AG10803 (cell line): ENCODE measurements around the gene NAXD.

Experiments used
- DNase-seq: peaks from one replicate; pipeline ENCODE4 v3.0.0; 2010; ENCODE audit warnings: low read depth
- H3K4me3 ChIP-seq: 2 replicates; pipeline ENCODE4 v1.5.1; 2011; ENCODE audit warnings: mild to moderate bottlenecking, low read length, control low read depth
- TF ChIP-seq, protein P1 (sequence below): conservative IDR thresholded peaks from 2 replicates; pipeline ENCODE4 v1.5.1; 2011; ENCODE audit warnings: mild to moderate bottlenecking, low read length, control low read depth, inconsistent platforms

NAXD gene

DNA sequence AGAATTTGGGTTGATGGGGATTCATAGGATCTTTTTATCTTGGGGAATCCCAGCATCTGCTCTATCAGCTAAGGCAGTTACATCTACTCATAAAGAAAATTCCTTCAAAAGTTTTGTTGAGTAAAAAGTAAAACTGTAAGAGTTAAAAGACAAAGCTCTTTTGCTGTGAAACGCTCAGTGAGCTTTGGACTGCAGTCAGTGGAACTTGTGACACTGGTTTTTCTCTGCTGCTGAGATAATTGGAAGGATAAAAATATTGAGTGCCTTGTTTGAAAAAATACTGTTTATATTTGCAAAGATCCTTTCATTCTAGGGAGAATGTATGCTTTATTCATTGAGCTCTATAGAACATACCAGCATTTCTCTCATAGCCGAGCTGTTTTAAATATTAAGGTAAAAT, 5.3 kb downstream of the NAXD start:
- TF ChIP-seq, protein P1, sequence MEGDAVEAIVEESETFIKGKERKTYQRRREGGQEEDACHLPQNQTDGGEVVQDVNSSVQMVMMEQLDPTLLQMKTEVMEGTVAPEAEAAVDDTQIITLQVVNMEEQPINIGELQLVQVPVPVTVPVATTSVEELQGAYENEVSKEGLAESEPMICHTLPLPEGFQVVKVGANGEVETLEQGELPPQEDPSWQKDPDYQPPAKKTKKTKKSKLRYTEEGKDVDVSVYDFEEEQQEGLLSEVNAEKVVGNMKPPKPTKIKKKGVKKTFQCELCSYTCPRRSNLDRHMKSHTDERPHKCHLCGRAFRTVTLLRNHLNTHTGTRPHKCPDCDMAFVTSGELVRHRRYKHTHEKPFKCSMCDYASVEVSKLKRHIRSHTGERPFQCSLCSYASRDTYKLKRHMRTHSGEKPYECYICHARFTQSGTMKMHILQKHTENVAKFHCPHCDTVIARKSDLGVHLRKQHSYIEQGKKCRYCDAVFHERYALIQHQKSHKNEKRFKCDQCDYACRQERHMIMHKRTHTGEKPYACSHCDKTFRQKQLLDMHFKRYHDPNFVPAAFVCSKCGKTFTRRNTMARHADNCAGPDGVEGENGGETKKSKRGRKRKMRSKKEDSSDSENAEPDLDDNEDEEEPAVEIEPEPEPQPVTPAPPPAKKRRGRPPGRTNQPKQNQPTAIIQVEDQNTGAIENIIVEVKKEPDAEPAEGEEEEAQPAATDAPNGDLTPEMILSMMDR = no peak
- no peak for DNase-seq
- H3K4me3 ChIP-seq = no peak overlapping the region

DNA sequence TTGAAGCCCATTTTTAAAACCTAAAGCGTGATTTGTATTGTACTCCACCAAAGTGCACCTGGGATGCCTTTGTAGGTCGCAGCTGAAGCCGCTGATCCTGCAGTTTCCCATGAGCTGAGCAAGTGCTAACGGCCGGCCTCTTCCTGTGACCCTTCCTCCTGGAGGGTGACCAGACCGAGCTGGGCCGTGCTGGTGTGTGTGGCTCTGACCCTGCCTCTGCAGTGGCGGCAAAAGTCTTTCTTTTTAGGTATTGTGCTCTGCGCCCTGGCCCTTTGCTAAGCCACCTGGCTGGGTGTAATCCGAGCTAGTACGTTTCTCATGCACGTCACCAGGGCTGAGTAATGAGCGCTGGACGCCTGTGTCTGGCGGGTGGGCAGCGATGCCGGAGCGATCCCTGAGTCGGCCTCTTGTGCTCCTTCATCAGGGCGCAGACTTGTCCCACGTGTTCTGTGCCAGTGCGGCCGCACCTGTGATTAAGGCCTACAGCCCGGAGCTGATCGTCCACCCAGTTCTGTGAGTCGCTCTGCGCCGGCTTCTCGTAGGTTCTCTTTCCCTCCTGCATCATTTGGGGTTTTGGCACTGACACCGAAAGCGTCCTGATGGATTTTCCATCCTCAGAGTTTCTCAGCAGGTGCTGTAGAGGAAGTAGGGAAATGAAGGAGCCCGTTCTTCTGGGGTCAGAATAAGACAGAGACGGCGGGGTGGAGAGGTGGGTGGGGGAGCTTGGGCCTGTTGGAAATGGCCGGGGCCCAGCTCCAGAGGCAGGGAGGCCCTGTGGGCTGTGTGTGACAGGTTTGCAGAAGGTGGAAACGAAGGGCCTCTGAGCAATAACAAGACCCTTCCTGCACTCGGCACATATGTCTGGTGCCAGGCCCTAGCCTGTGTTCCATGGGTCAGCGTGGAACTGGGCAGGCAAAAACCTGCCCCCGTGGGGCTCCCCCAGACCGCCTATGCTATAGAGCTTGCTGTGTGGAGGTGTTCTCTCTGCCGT, 9.7 kb downstream of the NAXD start:
- no peak for DNase-seq
- TF ChIP-seq, protein P1 = no peak
- H3K4me3 ChIP-seq = no peak overlapping the region

DNA sequence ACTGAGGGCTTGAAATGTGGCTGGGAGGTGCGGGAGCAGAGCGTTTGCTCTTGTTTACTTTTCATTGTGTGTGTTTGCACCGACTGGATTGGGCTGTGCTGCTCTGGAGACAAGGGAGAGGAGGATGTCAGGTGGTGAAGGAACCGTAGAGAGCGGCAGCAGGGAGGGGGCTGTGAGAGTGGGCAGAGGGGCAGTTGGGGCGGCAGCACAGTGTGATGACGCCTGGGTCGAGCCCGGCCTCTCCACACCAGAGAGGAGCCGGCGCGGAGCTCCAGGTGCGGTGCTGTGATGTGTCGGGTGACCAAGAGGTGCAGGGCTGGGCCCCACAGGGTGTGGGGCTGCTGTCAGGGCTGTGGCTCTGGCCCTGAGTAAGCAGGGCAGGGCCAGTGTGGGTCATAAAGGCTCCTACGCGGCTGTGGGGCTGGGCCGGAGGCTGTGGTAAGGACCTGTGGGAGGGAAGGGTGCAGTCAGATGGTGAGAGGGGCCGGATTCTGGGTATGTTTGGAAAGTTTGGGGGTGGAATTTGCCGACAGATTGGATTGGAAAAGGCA, 10.5 kb downstream of the NAXD start:
- H3K4me3 ChIP-seq = no peak overlapping the region
- TF ChIP-seq, protein P1 = no peak
- DNase-seq = no peak

DNA sequence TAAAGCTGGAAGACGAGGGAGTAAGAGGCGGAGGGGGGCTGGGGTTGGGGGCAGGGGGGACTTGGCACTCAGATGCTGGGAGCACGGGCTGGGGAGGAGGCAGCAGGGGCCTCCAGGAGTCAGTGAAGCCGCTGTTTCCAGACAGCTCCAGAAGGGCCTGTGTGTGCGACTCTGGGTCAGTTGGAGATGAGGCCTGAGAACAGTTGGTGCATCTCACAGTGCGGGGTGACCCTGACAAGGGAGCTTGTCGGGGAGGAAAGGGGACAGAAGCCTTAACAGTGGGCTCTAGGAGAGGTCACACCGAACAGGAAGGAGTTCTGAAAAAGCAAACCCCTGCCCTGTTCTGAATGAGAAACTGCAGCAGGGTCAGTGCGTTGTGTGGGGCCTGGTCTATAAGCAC, 11.2 kb downstream of the NAXD start:
- no peak overlapping the region for H3K4me3 ChIP-seq
- no peak for DNase-seq
- TF ChIP-seq, protein P1 = no peak

DNA sequence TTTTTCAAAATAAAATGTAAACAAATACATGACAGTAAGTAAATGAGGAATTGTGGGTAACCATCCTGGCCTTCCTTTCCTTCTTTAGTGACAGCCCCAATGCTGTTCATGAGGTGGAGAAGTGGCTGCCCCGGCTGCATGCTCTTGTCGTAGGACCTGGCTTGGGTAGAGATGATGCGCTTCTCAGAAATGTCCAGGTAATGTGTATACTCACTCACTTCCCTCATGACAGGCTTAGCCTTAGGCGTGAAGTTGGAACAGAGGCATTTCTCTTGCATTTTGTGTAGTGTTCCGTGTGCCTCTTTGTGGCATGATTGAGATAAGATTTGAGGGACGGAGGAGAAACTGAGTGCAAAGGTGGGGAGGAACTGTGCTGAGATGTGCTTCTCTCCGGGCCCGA, 12.0 kb downstream of the NAXD start:
- TF ChIP-seq, protein P1 = no peak
- H3K4me3 ChIP-seq = no peak overlapping the region
- no peak for DNase-seq

DNA sequence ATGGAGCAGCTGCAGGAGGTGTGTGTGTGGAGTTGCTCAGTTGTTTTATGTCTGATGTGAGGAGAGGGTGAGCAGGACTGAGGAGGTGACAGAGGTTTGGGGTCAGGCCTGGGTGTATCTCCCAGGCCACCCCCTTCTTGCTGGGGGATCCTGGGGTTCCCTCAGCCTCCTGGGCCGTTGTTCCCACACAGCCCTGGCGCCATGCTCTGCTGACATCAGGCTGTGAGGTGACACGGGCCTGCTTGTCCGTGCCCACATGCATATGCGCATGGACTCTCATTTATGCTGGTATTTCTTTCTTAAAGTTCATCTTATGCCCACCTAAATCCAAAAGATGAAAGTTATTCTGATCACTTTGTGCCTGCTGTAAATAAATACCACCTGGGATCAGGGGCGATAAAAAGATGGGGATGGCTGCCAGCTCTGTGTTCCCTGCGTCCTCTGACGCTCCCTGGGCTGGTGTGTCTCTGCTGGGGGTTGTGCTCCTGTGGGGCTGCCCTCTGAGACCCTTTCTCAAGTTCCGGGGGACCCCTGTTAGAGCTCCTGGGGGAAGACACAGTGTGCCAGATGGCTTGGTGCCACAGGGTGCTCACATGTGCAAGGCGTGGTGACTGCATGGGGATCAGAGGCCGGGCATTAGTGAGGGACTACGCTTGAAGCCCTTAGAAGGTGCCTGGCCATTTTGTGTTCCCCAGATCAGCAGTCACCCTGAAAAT, 12.6 kb downstream of the NAXD start:
- TF ChIP-seq, protein P1 = no peak
- no peak for DNase-seq
- H3K4me3 ChIP-seq = no peak overlapping the region
